ENCODE results near the gene KCNN4. TPM values are rescaled to one million over a fixed set of nuclear protein-coding genes. Genes with fewer than 3 reads are reported as not detected.
A peak's percentile ranks its signal among the peaks of the same experiment; 100 is the strongest.
"Not testable (repeated sequence)": the region's sequence is repeated elsewhere in the genome, so short reads cannot be mapped to it uniquely, and the experiment has no call there.

The KCNN4 gene
- total RNA-seq, 1 donor from 2014 or later = 1.6 TPM

DNA sequence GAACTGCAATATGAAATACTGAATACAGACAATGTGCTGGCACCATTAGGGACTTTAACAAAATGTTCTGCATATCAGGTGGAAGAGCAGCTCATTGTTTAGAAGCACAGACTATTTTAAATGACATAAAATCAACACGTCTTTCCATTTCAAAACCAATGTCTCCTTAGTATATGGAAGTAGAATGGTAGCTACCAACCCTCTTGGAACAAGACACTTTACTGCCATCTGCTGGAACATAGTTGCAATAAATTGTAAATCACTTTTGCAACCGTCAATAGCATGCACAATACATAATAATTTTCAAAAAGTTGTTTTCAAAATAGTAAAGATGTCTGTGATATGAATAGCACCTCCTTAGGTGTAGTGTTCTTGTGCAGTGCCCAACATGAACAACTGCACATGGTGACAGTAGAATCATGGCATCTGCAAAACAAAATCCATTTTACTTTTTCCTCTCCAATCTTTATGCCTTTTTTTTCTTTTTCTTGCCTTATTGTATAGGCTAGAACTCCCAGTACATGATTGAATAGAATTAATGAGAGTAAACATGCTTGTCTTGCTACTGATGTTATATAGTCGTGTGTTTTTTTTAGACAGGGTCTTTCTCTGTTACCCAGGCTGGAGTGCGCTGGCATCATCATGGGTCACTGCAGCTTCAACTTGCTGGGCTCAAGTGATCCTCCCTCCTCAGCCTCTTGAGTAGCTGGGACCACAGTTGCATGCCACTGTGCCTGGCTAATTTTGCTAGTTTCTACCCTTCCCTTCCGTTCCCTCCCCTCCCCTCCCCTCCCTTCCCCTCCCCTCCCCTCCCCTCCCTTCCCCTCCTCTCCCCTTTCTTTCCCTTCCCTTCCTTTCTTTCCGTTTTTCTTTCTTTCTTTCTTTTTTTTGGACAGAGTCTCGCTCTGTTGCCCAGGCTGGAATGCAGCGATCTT, 29.3 kb upstream of the KCNN4 start:
- Mint-ChIP-seq H3K4me1 (ENCODE audit: unreplicated experiment) (no peaks in the 10 kb centered on the region), H3K27ac (no peak overlapping the region), H3K36me3 (no peaks in the 10 kb centered on the region), H3K27me3 (peaks cover 40% of the 10 kb centered on the region), H3K9me3 (no peaks in the 10 kb centered on the region), H3K4me3 (no peak overlapping the region)
- no peak for DNase-seq (ENCODE audit: extremely low spot score, unreplicated experiment)
- TF ChIP-seq, protein P1, sequence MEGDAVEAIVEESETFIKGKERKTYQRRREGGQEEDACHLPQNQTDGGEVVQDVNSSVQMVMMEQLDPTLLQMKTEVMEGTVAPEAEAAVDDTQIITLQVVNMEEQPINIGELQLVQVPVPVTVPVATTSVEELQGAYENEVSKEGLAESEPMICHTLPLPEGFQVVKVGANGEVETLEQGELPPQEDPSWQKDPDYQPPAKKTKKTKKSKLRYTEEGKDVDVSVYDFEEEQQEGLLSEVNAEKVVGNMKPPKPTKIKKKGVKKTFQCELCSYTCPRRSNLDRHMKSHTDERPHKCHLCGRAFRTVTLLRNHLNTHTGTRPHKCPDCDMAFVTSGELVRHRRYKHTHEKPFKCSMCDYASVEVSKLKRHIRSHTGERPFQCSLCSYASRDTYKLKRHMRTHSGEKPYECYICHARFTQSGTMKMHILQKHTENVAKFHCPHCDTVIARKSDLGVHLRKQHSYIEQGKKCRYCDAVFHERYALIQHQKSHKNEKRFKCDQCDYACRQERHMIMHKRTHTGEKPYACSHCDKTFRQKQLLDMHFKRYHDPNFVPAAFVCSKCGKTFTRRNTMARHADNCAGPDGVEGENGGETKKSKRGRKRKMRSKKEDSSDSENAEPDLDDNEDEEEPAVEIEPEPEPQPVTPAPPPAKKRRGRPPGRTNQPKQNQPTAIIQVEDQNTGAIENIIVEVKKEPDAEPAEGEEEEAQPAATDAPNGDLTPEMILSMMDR (conservative IDR thresholded peaks at IDR 0.05) = peak; percentile 80

DNA sequence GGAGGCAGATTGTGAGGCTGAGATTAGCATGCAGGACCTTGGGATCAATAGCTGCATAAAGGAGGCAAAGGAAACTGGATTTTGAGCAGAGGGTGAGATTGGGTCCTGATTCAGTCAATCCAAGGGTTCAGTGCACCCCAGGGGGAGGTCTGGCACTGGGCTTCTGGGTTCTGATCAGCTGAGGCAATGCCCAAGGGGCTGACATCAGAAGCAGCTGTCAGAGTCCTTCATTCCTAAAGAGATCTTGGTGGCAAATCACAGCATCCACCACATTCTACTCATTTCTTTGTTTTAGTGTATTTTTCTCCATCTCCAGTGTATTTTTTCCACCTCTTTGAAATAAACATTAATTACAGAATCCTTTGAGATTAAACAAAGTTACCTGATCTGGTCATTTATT, 26.9 kb upstream of the KCNN4 start:
- no peaks in the 10 kb centered on the region for H3K9me3 Mint-ChIP-seq
- no peaks in the 10 kb centered on the region for H3K36me3 Mint-ChIP-seq
- peak overlapping the region; percentile 18 for H3K27ac Mint-ChIP-seq
- H3K4me1 Mint-ChIP-seq (ENCODE audit: unreplicated experiment) = no peaks in the 10 kb centered on the region
- TF ChIP-seq, protein P1 (conservative IDR thresholded peaks at IDR 0.05) = no peak
- peaks cover 34% of the 10 kb centered on the region for H3K27me3 Mint-ChIP-seq
- DNase-seq (ENCODE audit: extremely low spot score, unreplicated experiment) = no peak
- H3K4me3 Mint-ChIP-seq = no peak overlapping the region

DNA sequence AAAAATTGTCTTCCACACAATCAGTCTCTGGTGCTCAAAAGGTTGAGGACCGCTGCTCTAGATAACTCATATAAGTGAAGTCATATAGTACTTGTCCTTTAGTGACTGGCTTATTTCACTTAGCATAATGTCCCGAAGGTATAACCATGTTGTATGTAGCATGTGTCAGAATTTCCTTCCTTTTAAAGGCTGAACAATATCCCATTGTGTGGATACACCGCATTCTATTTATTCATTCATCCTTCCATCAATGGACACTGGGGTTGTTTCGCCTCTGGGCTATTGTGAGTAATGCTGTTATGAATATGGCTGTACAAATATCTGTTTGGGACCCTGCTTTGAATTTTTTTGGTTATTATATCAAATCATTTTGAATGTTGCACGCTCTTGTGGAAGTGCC, 26.1 kb upstream of the KCNN4 start:
- no peak overlapping the region for H3K4me3 Mint-ChIP-seq
- peaks cover under 1% of the 10 kb centered on the region for H3K4me1 Mint-ChIP-seq (ENCODE audit: unreplicated experiment)
- no peaks in the 10 kb centered on the region for H3K9me3 Mint-ChIP-seq
- no peak overlapping the region for H3K27ac Mint-ChIP-seq
- no peaks in the 10 kb centered on the region for H3K36me3 Mint-ChIP-seq
- TF ChIP-seq, protein P1 (conservative IDR thresholded peaks at IDR 0.05) = no peak
- DNase-seq (ENCODE audit: extremely low spot score, unreplicated experiment) = no peak
- H3K27me3 Mint-ChIP-seq = peaks cover 28% of the 10 kb centered on the region

DNA sequence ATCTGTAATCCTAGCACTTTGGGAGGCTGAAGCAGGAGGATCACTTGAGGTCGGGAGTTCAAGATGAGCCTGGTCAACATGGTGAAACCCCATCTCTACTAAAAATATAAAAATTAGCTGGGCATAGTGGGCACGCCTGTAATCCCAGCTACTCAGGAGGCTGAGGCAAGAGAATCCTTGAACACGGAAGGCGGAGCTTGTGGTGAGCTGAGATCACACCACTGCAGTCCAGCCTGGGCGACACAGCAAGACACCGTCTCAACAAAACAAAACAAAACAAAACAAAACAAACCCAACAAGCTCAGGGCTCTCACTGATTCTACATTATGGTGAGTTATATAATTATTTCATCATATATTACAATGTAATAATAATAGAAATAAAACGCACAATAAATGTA, 25.6 kb upstream of the KCNN4 start:
- H3K27ac Mint-ChIP-seq; H3K36me3 Mint-ChIP-seq; H3K9me3 Mint-ChIP-seq; H3K4me3 Mint-ChIP-seq; DNase-seq (ENCODE audit: extremely low spot score, unreplicated experiment); H3K4me1 Mint-ChIP-seq (ENCODE audit: unreplicated experiment): not testable (repeated sequence)
- H3K27me3 Mint-ChIP-seq = peaks cover 29% of the 10 kb centered on the region

DNA sequence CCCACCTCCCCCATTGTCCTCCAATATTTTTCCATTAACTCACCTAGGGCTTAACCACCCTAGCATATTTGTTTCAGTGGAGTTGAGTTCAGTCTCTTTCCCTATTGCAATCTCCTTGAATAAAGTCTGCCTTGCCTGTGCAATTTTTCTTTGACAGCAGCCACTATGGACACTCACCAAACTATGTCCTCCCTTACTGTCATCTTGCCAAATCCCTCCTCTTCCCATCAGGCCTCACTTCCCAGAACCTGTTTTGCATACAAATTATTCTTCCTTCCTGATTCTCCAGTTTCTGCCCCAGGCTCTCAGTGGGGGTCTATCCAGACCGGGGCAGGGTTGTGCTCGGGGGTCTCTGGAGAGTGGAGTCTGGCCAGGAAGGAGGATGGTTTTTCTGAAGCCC, 23.7 kb upstream of the KCNN4 start:
- TF ChIP-seq, protein P1 (conservative IDR thresholded peaks at IDR 0.05) = no peak
- DNase-seq (ENCODE audit: extremely low spot score, unreplicated experiment) = no peak
- H3K27me3 Mint-ChIP-seq = peaks cover 29% of the 10 kb centered on the region
- H3K27ac Mint-ChIP-seq = no peak overlapping the region
- H3K9me3 Mint-ChIP-seq = no peaks in the 10 kb centered on the region
- no peaks in the 10 kb centered on the region for H3K36me3 Mint-ChIP-seq
- H3K4me3 Mint-ChIP-seq = no peak overlapping the region
- peaks cover 5% of the 10 kb centered on the region for H3K4me1 Mint-ChIP-seq (ENCODE audit: unreplicated experiment)

DNA sequence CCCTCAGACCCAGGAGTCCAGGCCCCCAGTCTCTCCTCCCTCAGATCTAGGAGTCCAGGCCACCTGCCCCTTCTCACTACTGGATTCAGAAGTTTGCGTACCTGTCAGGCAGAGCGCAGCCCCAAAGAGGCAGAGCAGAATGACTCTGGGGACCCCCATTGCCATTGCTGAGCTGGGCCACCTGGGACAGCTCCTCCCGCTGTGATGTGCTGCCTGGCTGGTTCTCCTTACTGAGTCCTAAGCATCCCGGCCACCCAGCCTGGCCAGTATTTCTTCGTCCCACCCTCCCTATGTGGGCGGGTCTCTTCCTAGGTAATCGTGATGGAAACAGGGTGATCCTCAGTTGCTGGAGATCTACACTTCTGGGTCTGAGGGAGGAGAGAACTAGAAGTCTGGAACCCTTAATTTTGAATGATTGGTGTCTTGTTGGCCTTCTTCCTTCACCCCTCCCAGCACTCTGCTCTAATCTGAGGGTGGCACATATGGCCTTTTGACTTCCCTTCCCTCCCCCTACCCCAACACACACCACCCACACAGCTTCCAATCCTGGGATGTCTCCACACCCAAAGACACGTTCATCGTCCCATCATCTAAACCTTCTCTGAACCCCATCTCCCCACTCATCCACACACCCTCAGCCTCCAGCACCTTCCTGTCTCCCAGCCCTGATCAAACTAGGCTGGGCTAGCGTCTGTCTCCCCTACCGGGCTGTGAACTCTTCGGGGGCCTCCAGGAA, 21.6 kb upstream of the KCNN4 start, which contains the start of gene LYPD5:
Gene LYPD5 (minus strand): TSS at position 232 of the 736 bp plus-strand sequence. CDS start 67 bp downstream, at position 165.
- peaks cover 5% of the 10 kb centered on the region for H3K4me1 Mint-ChIP-seq (ENCODE audit: unreplicated experiment)
- TF ChIP-seq, protein P1 (conservative IDR thresholded peaks at IDR 0.05) = no peak
- H3K4me3 Mint-ChIP-seq = no peak within 1 kb of the TSS
- H3K27ac Mint-ChIP-seq = peak within 1 kb of the TSS; percentile 31
- no peaks in the 10 kb centered on the region for H3K36me3 Mint-ChIP-seq
- peaks cover 43% of the 10 kb centered on the region for H3K27me3 Mint-ChIP-seq
- H3K9me3 Mint-ChIP-seq = no peaks in the 10 kb centered on the region
- no peak for DNase-seq (ENCODE audit: extremely low spot score, unreplicated experiment)
